HEK293T (cell line): ENCODE data around the gene MTAP.

Experiments
- CTCF ChIA-PET: fragments of 350-600 bp; formaldehyde crosslinking; extraction: SDS; loops from one replicate; lab custom pipeline; 2021; ENCODE audit warnings: antibody characterized with exemption, inconsistent platforms; lab: Yijun Ruan, JAX
- POLR2A ChIA-PET: fragments of 350-600 bp; formaldehyde crosslinking; extraction: SDS; loops from one replicate; lab custom pipeline; 2020; ENCODE audit warnings: antibody characterized with exemption, inconsistent platforms; lab: Yijun Ruan, JAX
- DNase-seq: peaks from one replicate; pipeline ENCODE4 v3.0.0; 2012; ENCODE audit warnings: mixed read lengths; ENCODE audit errors: extremely low spot score
- ARNT ChIP-seq: fragments of 450-650 bp; IDR thresholded peaks from 2 replicates; pipeline ENCODE4 v1.6.1; 2017; ENCODE audit warnings: mild to moderate bottlenecking
- BHLHE40 ChIP-seq: fragments of 450-650 bp; IDR thresholded peaks from 2 replicates; pipeline ENCODE4 v1.6.1; 2016; ENCODE audit warnings: mild to moderate bottlenecking, moderate library complexity, borderline replicate concordance
- CTBP1 ChIP-seq: fragments of 450-650 bp; IDR thresholded peaks from 2 replicates; pipeline ENCODE4 v1.6.1; 2016; ENCODE audit warnings: borderline replicate concordance
- ELF4 ChIP-seq: fragments of 450-650 bp; IDR thresholded peaks from 2 replicates; pipeline ENCODE4 v1.6.1; 2017; ENCODE audit warnings: antibody characterized with exemption
- FOXA1 ChIP-seq: fragments of 450-650 bp; IDR thresholded peaks from 2 replicates; pipeline ENCODE4 v1.6.1; 2016; ENCODE audit warnings: mild to moderate bottlenecking
- FOXK2 ChIP-seq: fragments of 450-650 bp; IDR thresholded peaks from 2 replicates; pipeline ENCODE4 v1.6.1; 2016; ENCODE audit warnings: mild to moderate bottlenecking
- FOXM1 ChIP-seq: fragments of 450-650 bp; IDR thresholded peaks from 2 replicates; pipeline ENCODE4 v1.6.1; 2017; ENCODE audit warnings: mild to moderate bottlenecking, borderline replicate concordance
- HDGF ChIP-seq: fragments of 450-650 bp; IDR thresholded peaks from 2 replicates; pipeline ENCODE4 v1.6.1; 2017; ENCODE audit warnings: antibody characterized with exemption, borderline replicate concordance
- L3MBTL2 ChIP-seq: fragments of 450-650 bp; conservative IDR thresholded peaks from 2 replicates; pipeline ENCODE4 v1.6.1; 2016; ENCODE audit warnings: mild to moderate bottlenecking
- LEF1 ChIP-seq: fragments of 450-650 bp; IDR thresholded peaks from 2 replicates; pipeline ENCODE4 v1.6.1; 2017; ENCODE audit warnings: mild to moderate bottlenecking, borderline replicate concordance
- NFRKB ChIP-seq: fragments of 450-650 bp; IDR thresholded peaks from 2 replicates; pipeline ENCODE4 v1.6.1; 2016; ENCODE audit warnings: mild to moderate bottlenecking, moderate library complexity
- SP1 ChIP-seq: fragments of 450-650 bp; IDR thresholded peaks from 2 replicates; pipeline ENCODE4 v1.6.1; 2017
- SUZ12 ChIP-seq: fragments of 450-650 bp; IDR thresholded peaks from 2 replicates; pipeline ENCODE4 v1.6.1; 2016; ENCODE audit warnings: mild to moderate bottlenecking
- TARDBP ChIP-seq: fragments of 450-650 bp; IDR thresholded peaks from 2 replicates; pipeline ENCODE4 v1.6.1; 2016
- ZNF384 ChIP-seq: fragments of 450-650 bp; IDR thresholded peaks from 2 replicates; pipeline ENCODE4 v1.6.1; 2016
- TF ChIP-seq, protein P1 (sequence below): fragments of 450-650 bp; IDR thresholded peaks from 2 replicates; pipeline ENCODE4 v1.6.1; 2016

The MTAP gene

GRCh38 chr9:21967169-21967568, 164.7 kb downstream of the MTAP start:
- POLR2A ChIA-PET: no interaction called here
- no peak for DNase-seq
- CTCF ChIA-PET: no interaction called here

DNA sequence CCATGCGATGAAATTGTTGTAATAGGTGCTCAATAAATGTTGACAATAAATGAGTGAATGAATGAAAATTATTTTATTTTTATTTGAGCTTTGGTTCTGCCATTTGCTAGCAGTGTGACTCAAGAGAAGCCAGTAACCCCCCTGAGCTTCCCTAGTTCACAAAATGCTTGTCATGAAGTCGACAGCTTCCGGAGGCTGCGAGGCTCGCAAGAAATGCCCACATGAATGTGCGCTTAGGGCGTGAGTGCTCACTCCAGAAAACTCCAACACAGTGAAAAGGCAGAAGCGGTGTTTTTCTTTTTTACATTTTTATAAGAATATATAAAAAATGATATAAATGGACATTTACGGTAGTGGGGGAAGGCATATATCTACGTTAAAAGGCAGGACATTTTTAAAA, 165.3 kb downstream of the MTAP start:
- CTCF ChIA-PET: no interaction called here
- DNase-seq: no peak
- no peak for TF ChIP-seq FOXK2
- TF ChIP-seq CTBP1: no peak
- TF ChIP-seq SP1: no peak
- TF ChIP-seq BHLHE40: no peak
- no peak for TF ChIP-seq FOXA1
- TF ChIP-seq ARNT: no peak
- TF ChIP-seq, protein P1, sequence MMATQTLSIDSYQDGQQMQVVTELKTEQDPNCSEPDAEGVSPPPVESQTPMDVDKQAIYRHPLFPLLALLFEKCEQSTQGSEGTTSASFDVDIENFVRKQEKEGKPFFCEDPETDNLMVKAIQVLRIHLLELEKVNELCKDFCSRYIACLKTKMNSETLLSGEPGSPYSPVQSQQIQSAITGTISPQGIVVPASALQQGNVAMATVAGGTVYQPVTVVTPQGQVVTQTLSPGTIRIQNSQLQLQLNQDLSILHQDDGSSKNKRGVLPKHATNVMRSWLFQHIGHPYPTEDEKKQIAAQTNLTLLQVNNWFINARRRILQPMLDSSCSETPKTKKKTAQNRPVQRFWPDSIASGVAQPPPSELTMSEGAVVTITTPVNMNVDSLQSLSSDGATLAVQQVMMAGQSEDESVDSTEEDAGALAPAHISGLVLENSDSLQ: no peak
- no peak for TF ChIP-seq FOXM1
- TF ChIP-seq ZNF384: no peak
- no peak for TF ChIP-seq L3MBTL2
- TF ChIP-seq TARDBP: no peak
- no peak for TF ChIP-seq SUZ12
- TF ChIP-seq NFRKB: no peak
- TF ChIP-seq ELF4: no peak
- no peak for TF ChIP-seq HDGF
- POLR2A ChIA-PET: no interaction called here

More at GRCh38 chr9:21967169-21967568, 164.7 kb downstream of the MTAP start:
- TF ChIP-seq, protein P1: no peak
- TF ChIP-seq TARDBP (no peak), SUZ12 (no peak), CTBP1 (no peak), BHLHE40 (no peak), NFRKB (no peak), SP1 (no peak), ZNF384 (no peak), FOXM1 (no peak)

DNA sequence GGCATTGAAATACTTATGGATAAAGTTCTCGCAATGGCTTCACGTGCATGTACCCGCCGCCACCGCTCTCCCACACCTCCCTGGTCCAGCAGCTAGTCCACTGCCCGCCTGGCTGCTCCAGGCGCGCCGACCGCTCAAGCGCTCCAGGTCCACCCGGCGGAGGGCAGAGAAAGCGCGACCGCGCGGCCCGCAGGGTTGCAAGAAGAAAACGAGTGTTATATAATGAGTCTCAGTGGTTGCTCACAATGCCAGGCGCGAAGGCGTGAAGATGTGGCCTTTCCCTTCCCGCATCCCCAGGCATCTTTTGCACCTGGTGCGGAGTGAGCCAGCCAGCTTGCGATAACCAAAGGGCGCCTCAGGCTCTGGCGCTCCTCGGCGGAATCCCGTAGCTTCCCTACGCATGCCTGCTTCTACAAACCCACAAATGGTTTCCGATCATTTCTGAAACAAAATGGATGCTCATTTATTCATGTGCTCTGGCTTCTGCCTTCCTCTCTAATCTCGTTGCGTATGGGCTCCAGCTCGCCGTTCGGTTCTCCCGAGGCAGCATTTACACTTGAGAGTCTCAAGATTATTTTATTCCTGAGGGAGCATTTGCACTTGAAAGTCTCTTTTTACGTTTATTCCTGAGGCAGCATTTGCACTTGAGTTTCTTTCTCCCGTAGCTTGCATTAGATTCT, 166.0 kb downstream of the MTAP start:
- ChIA-PET CTCF (no interaction called here), POLR2A (no interaction called here)
- no peak for TF ChIP-seq SUZ12
- TF ChIP-seq SP1: no peak
- TF ChIP-seq, protein P1: no peak
- TF ChIP-seq NFRKB: no peak
- no peak for TF ChIP-seq FOXM1
- no peak for TF ChIP-seq L3MBTL2
- no peak for TF ChIP-seq ARNT
- TF ChIP-seq CTBP1: no peak
- no peak for TF ChIP-seq BHLHE40
- TF ChIP-seq FOXA1: no peak
- no peak for TF ChIP-seq FOXK2
- DNase-seq: no peak

DNA sequence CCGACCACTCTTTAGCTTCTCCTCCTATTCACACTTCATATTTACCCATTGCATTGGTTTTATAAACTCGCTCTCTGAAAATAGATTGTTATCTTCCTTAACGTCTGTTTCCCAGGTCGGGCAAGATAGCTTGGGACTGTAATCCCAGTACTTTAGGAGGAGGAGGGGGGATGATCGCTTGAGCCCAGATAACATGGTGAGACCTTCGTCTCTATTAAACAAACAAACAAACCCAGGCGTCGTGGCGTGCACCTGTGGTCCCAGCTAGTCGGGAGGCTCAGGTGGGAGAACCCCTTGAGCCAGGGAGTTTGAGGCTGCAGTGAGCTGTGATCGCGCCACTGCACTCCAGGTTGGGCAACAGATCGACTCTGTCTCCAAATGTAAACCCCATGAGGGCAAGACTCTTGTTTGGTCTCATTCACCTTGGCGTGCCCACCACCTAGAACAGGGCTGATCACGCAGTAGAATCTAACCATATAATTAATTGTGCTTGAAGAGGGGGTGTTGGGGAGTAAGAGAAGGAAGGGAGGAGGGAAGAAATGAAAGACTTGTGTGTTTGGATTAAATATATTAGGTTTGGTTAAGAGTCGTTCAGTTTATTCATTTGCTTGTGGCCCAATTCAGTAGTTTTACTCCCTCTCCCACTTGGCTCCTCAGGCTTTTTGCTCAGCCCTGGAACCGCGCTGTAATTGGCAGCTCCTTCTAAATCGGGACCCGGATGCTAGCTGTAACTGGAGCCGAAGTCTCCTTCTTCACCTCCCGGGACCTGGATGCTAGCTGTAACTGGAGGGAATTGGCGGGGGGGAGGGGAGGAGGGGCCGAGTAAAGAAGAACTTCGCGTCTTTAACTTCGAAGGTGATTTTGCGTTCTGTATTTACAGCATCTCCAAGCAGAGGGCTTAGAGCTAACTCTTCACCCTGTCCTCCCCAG, 166.8 kb downstream of the MTAP start:
- no peak for DNase-seq
- POLR2A ChIA-PET: no interaction called here
- CTCF ChIA-PET: no interaction called here
- no peak for TF ChIP-seq FOXA1
- no peak for TF ChIP-seq FOXM1
- no peak for TF ChIP-seq ZNF384
- TF ChIP-seq SUZ12: no peak
- TF ChIP-seq TARDBP: no peak
- TF ChIP-seq NFRKB: no peak
- TF ChIP-seq L3MBTL2: no peak
- no peak for TF ChIP-seq LEF1
- TF ChIP-seq CTBP1: no peak
- no peak for TF ChIP-seq ARNT
- TF ChIP-seq BHLHE40: no peak
- no peak for TF ChIP-seq ELF4
- no peak for TF ChIP-seq FOXK2
- TF ChIP-seq, protein P1: no peak
- no peak for TF ChIP-seq HDGF
- TF ChIP-seq SP1: no peak
